ENCODE results near the gene SPAG5.

DNA sequence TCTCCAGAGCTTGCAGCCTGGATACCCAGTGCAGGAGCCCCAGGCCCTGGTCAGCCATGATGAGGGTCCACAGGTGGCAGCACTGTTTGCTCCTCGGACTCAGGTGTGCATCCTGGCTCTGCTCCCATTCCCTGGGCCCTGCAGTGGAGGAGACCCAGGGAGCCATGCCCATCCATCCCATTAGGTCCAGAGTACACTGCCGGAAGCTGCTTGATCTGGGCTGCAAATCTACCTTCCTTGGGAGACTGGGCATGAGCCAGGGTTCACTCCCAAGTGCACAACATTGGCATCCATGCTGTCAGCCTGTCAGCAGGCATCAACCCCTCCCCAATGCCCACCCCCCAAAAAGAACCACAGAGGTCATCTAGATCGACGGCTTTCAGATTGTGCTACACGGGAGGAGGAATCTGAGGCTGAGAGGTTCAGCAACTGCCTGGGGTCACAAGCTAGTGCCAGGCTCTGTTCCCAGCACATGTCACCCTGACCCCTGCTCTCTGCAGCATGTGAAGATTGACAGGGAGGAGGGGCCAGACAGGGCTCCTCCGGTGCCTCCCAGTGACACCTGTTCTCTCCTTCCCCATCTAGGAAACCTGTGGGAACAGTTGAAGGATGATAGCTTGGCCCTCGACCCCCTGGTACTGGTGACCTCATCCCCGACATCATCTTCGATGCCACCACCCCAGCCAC lies 62.1 kb downstream of the SPAG5 start:
- TF ChIP-seq, protein P1, sequence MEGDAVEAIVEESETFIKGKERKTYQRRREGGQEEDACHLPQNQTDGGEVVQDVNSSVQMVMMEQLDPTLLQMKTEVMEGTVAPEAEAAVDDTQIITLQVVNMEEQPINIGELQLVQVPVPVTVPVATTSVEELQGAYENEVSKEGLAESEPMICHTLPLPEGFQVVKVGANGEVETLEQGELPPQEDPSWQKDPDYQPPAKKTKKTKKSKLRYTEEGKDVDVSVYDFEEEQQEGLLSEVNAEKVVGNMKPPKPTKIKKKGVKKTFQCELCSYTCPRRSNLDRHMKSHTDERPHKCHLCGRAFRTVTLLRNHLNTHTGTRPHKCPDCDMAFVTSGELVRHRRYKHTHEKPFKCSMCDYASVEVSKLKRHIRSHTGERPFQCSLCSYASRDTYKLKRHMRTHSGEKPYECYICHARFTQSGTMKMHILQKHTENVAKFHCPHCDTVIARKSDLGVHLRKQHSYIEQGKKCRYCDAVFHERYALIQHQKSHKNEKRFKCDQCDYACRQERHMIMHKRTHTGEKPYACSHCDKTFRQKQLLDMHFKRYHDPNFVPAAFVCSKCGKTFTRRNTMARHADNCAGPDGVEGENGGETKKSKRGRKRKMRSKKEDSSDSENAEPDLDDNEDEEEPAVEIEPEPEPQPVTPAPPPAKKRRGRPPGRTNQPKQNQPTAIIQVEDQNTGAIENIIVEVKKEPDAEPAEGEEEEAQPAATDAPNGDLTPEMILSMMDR (IDR thresholded peaks at IDR 0.05; ENCODE audit: low read depth, low read length, poor library complexity, severe bottlenecking), result no peak
- no peak for TF ChIP-seq EZH2phosphoT487 (IDR thresholded peaks at IDR 0.05; ENCODE audit: borderline replicate concordance, low read length)

Measured in DOHH2 (cell line).